ENCODE measurements around the gene L1CAM. TPM values are rescaled to one million over a fixed set of nuclear protein-coding genes. Genes with fewer than 3 reads are reported as not detected.

L1CAM gene
- total RNA-seq (2014; rRNA removed) = 0.29 and 2.1 TPM in 2 replicates
- polyA plus RNA-seq (2012) = 0.70 TPM

GRCh38 chrX:153885968-153886903 lies at the start of gene L1CAM:
TSS of gene L1CAM (minus strand) at chrX:153886173. CDS start at chrX:153875836, 10,337 bp downstream.
- no peak for DNase-seq (ENCODE audit: low read depth)

- DNase-seq (ENCODE audit: low read depth) = no peak
Measured at GRCh38 chrX:153935326-153935851, 49.4 kb upstream of the L1CAM start.

GRCh38 chrX:153934762-153935325 lies 48.9 kb upstream of the L1CAM start, which contains the start of gene NAA10:
TSS of gene NAA10 (minus strand) at chrX:153935037. CDS start at chrX:153934904, 133 bp downstream.
- DNase-seq (ENCODE audit: low read depth) = peak; percentile 61

- DNase-seq (ENCODE audit: low read depth) = no peak
Measured at GRCh38 chrX:153934148-153934761, 48.3 kb upstream of the L1CAM start.

GRCh38 chrX:153933748-153934147 lies 47.8 kb upstream of the L1CAM start:
- DNase-seq (ENCODE audit: low read depth) = peak; percentile 22

GRCh38 chrX:153932220-153932915 lies 46.4 kb upstream of the L1CAM start:
- DNase-seq (ENCODE audit: low read depth) = no peak

- no peak for DNase-seq (ENCODE audit: low read depth)
Measured at GRCh38 chrX:153931748-153932147, 45.8 kb upstream of the L1CAM start.

- no peak for DNase-seq (ENCODE audit: low read depth)
Measured at GRCh38 chrX:153931151-153931550, 45.2 kb upstream of the L1CAM start.

GRCh38 chrX:153930011-153930910 lies 44.3 kb upstream of the L1CAM start:
- DNase-seq (ENCODE audit: low read depth) = no peak

GRCh38 chrX:153929576-153929975 lies 43.6 kb upstream of the L1CAM start:
- no peak for DNase-seq (ENCODE audit: low read depth)

- DNase-seq (ENCODE audit: low read depth) = no peak
Measured at GRCh38 chrX:153928846-153929245, 42.9 kb upstream of the L1CAM start.

GRCh38 chrX:153927922-153928760 lies 42.2 kb upstream of the L1CAM start:
- peak; percentile 95 for DNase-seq (ENCODE audit: low read depth)

GRCh38 chrX:153927672-153927921 lies 41.6 kb upstream of the L1CAM start:
- no peak for DNase-seq (ENCODE audit: low read depth)

- DNase-seq (ENCODE audit: low read depth) = peak; percentile 74
Measured at GRCh38 chrX:153926858-153927671, 41.1 kb upstream of the L1CAM start.

GRCh38 chrX:153926552-153926857 lies 40.5 kb upstream of the L1CAM start:
- no peak for DNase-seq (ENCODE audit: low read depth)

- no peak for DNase-seq (ENCODE audit: low read depth)
Measured at GRCh38 chrX:153925739-153926551, 40.0 kb upstream of the L1CAM start, which contains the start of gene ARHGAP4. TSS of gene ARHGAP4 (minus strand) at chrX:153926264. CDS start at chrX:153926202, 62 bp downstream.

GRCh38 chrX:153925387-153925738 lies 39.4 kb upstream of the L1CAM start:
- DNase-seq (ENCODE audit: low read depth) = no peak

Data from LHCN-M2 (cell line).